ENCODE data around the gene FOXD2. TPM values are rescaled to one million over a fixed set of nuclear protein-coding genes. Genes with fewer than 3 reads are reported as not detected.

Gene FOXD2
- total and polyA plus RNA-seq, 2 of the 4 experiments (the other 2 are of a cell fraction) = under 0.01 to 0.03 TPM

- Histone ChIP-seq H3K36me3 (ENCODE audit: control insufficient read depth, insufficient read depth, low read length) (no peaks in the 10 kb centered on the region), H3K23ac (ENCODE audit: low read depth, low read length) (peak overlapping the region; percentile 64; the same call in 1 of the 2 replicates), H3K9me3 (ENCODE audit: control insufficient read depth, insufficient read depth, low read length) (no peaks in the 10 kb centered on the region), H3K79me1 (ENCODE audit: low read depth in 1 of 2, low read length in 2 of 2) (no peaks in the 10 kb centered on the region), H3K27me3 (ENCODE audit: control insufficient read depth, insufficient read depth, low read length) (peaks cover 4% of the 10 kb centered on the region; the same call in 1 of the 2 replicates), H3K4me2 (ENCODE audit: low read depth, low read length) (no peak overlapping the region; the same call in 1 of the 2 replicates), H4K8ac (ENCODE audit: low read depth in 2 of 2, low read length in 2 of 2) (peak overlapping the region in 1 of 2 experiments; percentile 42; a peak in 1 of 4 replicates), H2BK120ac (ENCODE audit: low read depth, low read length) (peak overlapping the region; percentile 75), H3K56ac (ENCODE audit: extremely low read depth, insufficient read depth, low read length) (no peak overlapping the region), H4K5ac (ENCODE audit: low read depth, low read length) (no peak overlapping the region), H3K18ac (ENCODE audit: low read depth, low read length) (no peak overlapping the region), H2BK20ac (ENCODE audit: low read depth, low read length) (peak overlapping the region; percentile 91), H2BK5ac (ENCODE audit: low read depth, low read length, poor library complexity, severe bottlenecking) (peak overlapping the region; percentile 45), H2AFZ (replicated peaks; ENCODE audit: low read length, poor library complexity) (peak overlapping the region; percentile 78), H3K4me1 (ENCODE audit: control insufficient read depth, insufficient read depth, low read length) (peaks cover 23% of the 10 kb centered on the region), H2AK5ac (ENCODE audit: low read depth, low read length) (peak overlapping the region; percentile 77), H4K20me1 (ENCODE audit: insufficient read depth, low read length) (no peaks in the 10 kb centered on the region), H3K9me1 (ENCODE audit: insufficient read depth, low read length) (peaks cover 15% of the 10 kb centered on the region), H2AK9ac (replicated peaks; ENCODE audit: low read depth, low read length, poor library complexity) (peak overlapping the region; percentile 53), H3K14ac (replicated peaks; ENCODE audit: low read depth, low read length) (peak overlapping the region; percentile 65; the same call in 1 of the 2 replicates), H4K91ac (ENCODE audit: insufficient read depth, low read depth, low read length) (peak overlapping the region; percentile 69), H3K9ac (ENCODE audit: low read depth, low read length) (no peak overlapping the region), H3K27ac (ENCODE audit: insufficient read depth, low read length) (no peak overlapping the region), H3K4me3 (ENCODE audit: insufficient read depth, low read depth, low read length) (no peak overlapping the region), H3K4ac (ENCODE audit: low read depth, low read length) (peak overlapping the region; percentile 88), H2BK15ac (ENCODE audit: low read depth, low read length) (0 out of 3 replicates have a peak overlapping the region, but pooled peaks have one; percentile 15)
- DNase-seq (peak; percentile 84), ATAC-seq (ENCODE audit: low read depth) (peak; percentile 83)
- in situ Hi-C loops (cut with MboI; ENCODE audit: low sequenced_read_pairs) = no loop called here
- dilution Hi-C loops (cut with HindIII; ENCODE audit: low sequenced_read_pairs, unreplicated experiment) = no loop called here
- intact Hi-C loops (cut with micrococcal nuclease) = no loop called here
- 0% methylated on average over 3 of the region's 12 CpGs; no CpG with 5 or more reads in 1 of the 2 experiments for WGBS, 2 experiments (ENCODE audit: extremely low coverage in 2 of 2, insufficient read length in 1 of 2)
- no TSS peak for BruUV-seq (replicated peaks)
- ChIA-PET CTCF (interaction anchor here (0.8 to 2.0 kb wide), 2 partner anchors 21 to 23 kb away, joined by 3 to 7 read pairs; no protein-coding TSS in a partner anchor), POLR2A (ENCODE audit: unreplicated experiment) (no interaction called here)
- TF ChIP-seq RCOR1 (IDR thresholded peaks at IDR 0.05; ENCODE audit: insufficient replicate concordance, low read length) (no peak), MAFK (IDR thresholded peaks at IDR 0.05; ENCODE audit: low read depth, low read length) (peak; percentile 61; the same call in 1 of the 2 replicates), MXI1 (IDR thresholded peaks at IDR 0.05; ENCODE audit: borderline replicate concordance, low read depth, low read length) (peak; percentile 54; the same call in 1 of the 2 replicates), BHLHE40 (IDR thresholded peaks at IDR 0.05; ENCODE audit: low read depth, low read length) (no peak)
- TF ChIP-seq, protein P1, sequence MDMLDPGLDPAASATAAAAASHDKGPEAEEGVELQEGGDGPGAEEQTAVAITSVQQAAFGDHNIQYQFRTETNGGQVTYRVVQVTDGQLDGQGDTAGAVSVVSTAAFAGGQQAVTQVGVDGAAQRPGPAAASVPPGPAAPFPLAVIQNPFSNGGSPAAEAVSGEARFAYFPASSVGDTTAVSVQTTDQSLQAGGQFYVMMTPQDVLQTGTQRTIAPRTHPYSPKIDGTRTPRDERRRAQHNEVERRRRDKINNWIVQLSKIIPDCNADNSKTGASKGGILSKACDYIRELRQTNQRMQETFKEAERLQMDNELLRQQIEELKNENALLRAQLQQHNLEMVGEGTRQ (IDR thresholded peaks at IDR 0.05; ENCODE audit: low read depth, low read length) = 0 out of 2 replicates have a peak, but pooled peaks have one; percentile 28
Observed at GRCh38 chr1:47409311-47410067, 28.4 kb upstream of the FOXD2 start.

Data from IMR-90 (cell line).